ENCODE measurements around the gene TMC3.

The TMC3 gene

DNA sequence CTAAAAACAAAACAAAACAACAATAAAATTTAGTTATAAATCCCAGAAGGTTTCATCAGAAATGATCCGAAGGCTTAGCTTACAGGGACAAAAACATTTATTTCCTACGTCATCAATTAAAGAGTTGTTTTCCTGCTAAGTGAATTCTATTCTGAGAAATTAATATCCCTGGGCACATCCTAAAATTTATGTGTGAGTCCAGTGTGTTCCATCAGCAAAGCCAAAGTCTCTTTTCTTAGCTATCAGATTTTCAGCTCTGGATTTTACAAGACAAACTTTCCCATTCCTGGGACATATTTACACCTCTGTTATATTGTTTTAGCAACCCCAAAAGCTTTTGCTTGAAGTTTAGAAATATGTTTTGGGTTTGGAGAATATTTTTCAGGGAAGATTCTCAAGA is 4.4 kb upstream of the TMC3 start:
- no peak for DNase-seq (ENCODE audit: extremely low read depth, low read depth)
- TF ChIP-seq, protein P1, sequence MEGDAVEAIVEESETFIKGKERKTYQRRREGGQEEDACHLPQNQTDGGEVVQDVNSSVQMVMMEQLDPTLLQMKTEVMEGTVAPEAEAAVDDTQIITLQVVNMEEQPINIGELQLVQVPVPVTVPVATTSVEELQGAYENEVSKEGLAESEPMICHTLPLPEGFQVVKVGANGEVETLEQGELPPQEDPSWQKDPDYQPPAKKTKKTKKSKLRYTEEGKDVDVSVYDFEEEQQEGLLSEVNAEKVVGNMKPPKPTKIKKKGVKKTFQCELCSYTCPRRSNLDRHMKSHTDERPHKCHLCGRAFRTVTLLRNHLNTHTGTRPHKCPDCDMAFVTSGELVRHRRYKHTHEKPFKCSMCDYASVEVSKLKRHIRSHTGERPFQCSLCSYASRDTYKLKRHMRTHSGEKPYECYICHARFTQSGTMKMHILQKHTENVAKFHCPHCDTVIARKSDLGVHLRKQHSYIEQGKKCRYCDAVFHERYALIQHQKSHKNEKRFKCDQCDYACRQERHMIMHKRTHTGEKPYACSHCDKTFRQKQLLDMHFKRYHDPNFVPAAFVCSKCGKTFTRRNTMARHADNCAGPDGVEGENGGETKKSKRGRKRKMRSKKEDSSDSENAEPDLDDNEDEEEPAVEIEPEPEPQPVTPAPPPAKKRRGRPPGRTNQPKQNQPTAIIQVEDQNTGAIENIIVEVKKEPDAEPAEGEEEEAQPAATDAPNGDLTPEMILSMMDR (IDR thresholded peaks at IDR 0.05; ENCODE audit: low read depth, low read length, missing control alignments) = no peak
- no peak overlapping the region for H3K4me3 ChIP-seq (replicated peaks; ENCODE audit: low read depth, low read length)

DNA sequence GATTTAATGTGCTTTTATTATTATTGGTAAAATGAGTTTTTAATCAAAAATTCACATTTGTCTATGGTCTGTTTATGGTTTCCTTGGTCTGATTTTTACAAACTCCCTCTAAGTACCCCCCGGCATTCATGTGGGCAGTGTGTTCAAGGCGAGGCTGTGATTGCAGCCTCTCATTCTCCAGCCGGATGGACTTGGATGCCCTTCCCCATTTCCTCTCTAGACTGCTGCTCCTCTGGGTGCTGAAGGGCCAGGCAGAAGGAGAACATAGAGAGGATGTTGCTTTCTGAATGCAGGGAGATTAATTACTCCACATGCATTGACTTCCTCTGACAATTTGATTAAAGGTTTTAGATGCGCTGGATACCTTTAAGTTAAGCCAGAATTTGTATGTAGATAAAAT is 3.9 kb upstream of the TMC3 start:
- H3K4me3 ChIP-seq (replicated peaks; ENCODE audit: low read depth, low read length) = no peak overlapping the region
- TF ChIP-seq, protein P1 (IDR thresholded peaks at IDR 0.05; ENCODE audit: low read depth, low read length, missing control alignments) = no peak
- no peak for DNase-seq (ENCODE audit: extremely low read depth, low read depth)

DNA sequence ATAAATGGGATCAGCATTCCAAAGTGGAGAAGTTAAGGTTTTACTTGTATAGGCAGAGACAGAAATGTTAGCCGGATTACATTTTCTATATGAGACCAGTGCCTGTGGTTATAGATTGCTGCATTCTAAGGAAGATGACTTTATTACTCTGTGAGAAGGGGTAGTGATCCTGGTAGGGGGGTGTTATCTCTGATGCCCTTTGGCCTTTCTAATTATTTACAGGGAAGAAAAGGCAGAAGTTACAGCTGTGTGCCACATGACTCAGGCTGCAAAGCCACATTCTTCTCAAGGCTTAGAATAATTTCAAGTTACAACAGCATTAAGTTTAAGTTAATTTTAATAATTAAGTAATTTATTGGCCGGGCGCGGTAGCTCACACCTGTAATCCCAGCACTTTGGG is 2.2 kb upstream of the TMC3 start:
- H3K4me3 ChIP-seq (replicated peaks; ENCODE audit: low read depth, low read length) = no peak overlapping the region
- no peak for DNase-seq (ENCODE audit: extremely low read depth, low read depth)
- TF ChIP-seq, protein P1 (IDR thresholded peaks at IDR 0.05; ENCODE audit: low read depth, low read length, missing control alignments) = no peak

DNA sequence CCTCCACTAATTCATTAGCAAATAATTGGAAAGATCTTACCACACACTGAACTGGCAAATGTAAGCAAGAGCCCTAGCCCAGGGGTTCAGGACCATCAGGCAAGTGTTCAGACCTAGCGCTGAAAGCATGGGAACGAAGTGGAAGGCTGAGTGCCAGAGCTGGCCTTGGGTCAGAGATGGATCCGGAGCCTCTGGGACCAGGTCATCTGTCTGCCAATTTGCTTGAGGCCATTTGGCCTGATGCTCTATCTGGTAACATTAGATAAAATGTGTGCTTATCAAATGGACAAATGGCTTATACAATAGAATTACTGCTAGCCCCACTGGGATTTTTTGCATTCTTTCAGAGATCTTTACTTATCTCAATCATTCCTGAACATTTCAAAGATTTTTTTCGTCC is 1.4 kb upstream of the TMC3 start:
- TF ChIP-seq, protein P1 (IDR thresholded peaks at IDR 0.05; ENCODE audit: low read depth, low read length, missing control alignments) = no peak
- DNase-seq (ENCODE audit: extremely low read depth, low read depth) = no peak
- no peak overlapping the region for H3K4me3 ChIP-seq (replicated peaks; ENCODE audit: low read depth, low read length)

DNA sequence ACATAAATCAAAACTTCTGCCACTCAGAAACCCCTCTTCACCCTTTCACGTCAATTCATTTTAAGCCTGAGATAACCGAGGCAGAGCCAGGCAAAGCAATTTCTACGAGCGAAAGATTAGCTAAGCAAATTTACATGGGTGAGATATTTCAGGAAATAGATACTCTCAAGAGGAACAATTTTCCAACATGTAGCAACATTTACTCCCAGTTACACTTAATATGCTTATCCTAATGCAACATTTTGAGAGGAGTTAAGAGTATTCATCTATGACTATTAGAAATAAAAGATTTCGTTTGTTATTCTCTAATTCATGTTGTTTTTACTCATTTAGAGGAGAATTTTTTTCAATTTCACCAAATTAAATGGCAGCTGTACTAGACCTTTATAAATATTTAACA is 837 bp downstream of the TMC3 start:
- no peak overlapping the region for H3K4me3 ChIP-seq (replicated peaks; ENCODE audit: low read depth, low read length)
- TF ChIP-seq, protein P1 (IDR thresholded peaks at IDR 0.05; ENCODE audit: low read depth, low read length, missing control alignments) = no peak

DNA sequence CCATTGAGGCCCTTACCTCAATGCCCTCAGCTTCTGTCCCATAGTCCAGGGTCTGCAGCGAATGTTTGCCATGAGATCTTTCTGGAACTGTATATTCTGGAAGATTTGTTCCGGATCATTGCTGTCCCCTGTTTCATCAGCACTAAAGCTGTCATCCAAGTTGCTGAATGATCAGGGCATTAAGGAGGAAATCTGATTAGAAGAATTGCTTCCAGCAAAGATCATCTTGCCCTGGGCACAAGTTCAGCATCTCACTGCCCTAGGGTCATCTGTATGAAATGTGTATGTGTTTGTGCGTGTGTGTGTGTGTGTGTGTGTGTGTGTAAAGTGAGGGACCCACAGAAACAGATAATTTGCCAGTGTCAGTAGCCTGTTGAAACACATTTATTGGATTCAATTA is 1.4 kb downstream of the TMC3 start:
- TF ChIP-seq, protein P1 (IDR thresholded peaks at IDR 0.05; ENCODE audit: low read depth, low read length, missing control alignments) = no peak
- H3K4me3 ChIP-seq (replicated peaks; ENCODE audit: low read depth, low read length) = no peak overlapping the region
- DNase-seq (ENCODE audit: extremely low read depth, low read depth) = no peak

More for the DNA sequence above, 837 bp downstream of the TMC3 start:
- no peak for DNase-seq (ENCODE audit: extremely low read depth, low read depth)

DNA sequence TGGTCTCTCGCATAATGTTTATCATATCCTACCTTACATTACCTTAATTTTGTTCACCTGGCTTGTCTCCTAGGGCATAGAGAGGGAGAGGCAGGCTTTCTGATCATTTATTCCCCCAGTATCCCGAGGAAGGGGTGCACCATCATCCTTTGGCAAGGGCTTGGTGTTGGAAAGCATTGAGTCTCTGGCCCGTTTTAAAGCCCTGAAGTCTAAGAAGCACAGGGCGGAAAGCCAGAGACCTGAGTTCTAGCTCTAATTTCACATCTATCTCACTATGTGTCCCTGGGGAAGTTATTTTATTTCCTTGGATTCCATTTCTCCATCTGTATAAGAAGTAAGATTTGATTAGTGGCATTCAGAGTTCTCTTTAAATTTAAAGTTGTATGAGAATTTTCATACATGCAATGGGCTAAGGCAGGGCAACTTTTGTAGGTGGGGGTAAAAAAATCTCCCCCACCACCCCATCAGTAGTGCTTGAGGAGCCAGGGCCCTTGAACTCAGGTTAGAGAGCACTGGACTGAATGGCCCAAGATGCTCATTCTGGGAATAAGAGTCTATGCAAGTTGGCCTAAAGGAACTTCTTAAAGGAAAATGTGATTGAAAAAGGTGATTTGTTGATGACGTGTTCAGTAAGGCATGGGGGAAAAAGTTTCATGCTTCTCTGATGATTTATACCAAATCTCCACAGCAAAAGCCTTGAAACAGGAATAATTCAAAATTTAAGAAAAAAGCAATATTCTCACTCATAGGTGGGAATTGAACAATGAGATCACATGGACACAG is 10.1 kb downstream of the TMC3 start:
- no peak overlapping the region for H3K4me3 ChIP-seq (replicated peaks; ENCODE audit: low read depth, low read length)
- TF ChIP-seq, protein P1 (IDR thresholded peaks at IDR 0.05; ENCODE audit: low read depth, low read length, missing control alignments) = no peak
- no peak for DNase-seq (ENCODE audit: extremely low read depth, low read depth)
